ENCODE data around the gene CACNA1C. TPM values are rescaled to one million over a fixed set of nuclear protein-coding genes. Genes with fewer than 3 reads are reported as not detected.

Gene CACNA1C
- total and polyA plus RNA-seq, 2 of the 4 experiments (the other 2 are of a cell fraction) = 1.6 to 2.6 TPM

DNA sequence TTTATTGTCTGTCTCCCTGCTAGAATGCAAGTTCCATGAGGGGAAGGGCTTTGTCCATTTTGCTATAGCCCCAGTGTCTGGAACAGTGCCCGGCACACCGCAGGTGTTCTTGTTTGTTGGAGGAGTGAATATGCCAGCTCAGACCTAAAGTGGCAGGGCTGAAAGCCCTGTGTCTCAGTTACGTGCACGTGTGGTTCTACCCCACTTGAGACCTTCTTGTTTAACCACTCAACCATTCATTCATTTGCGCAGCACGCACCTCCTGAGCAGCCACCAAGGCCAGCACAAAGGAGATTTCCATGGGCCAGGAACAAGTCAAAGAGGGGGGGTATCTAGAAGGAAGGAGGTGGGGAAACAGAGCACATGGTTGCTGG, 404.0 kb downstream of the CACNA1C start:
- in situ Hi-C loops (cut with MboI; ENCODE audit: low sequenced_read_pairs) = no loop called here
- no peak overlapping the region for H3K4me2 ChIP-seq (ENCODE audit: low read depth, low read length)
- peaks cover 13% of the 10 kb centered on the region for H3K36me3 ChIP-seq (ENCODE audit: control insufficient read depth, insufficient read depth, low read length)
- WGBS, 2 experiments (ENCODE audit: extremely low coverage in 2 of 2, insufficient read length in 1 of 2) = no CpG with 5 or more reads among the region's 6 CpGs
- H3K9me3 ChIP-seq (ENCODE audit: control insufficient read depth, insufficient read depth, low read length) = no peaks in the 10 kb centered on the region
- no peak overlapping the region for H3K9ac ChIP-seq (ENCODE audit: low read depth, low read length)
- no peak overlapping the region for H4K8ac ChIP-seq (ENCODE audit: low read depth in 2 of 2, low read length in 2 of 2)
- H3K56ac ChIP-seq (ENCODE audit: extremely low read depth, insufficient read depth, low read length) = no peak overlapping the region
- no peaks in the 10 kb centered on the region for H4K20me1 ChIP-seq (ENCODE audit: insufficient read depth, low read length)
- H3K27ac ChIP-seq (ENCODE audit: insufficient read depth, low read length) = no peak overlapping the region
- H3K23ac ChIP-seq (ENCODE audit: low read depth, low read length) = no peak overlapping the region
- H2BK5ac ChIP-seq (ENCODE audit: low read depth, low read length, poor library complexity, severe bottlenecking) = no peak overlapping the region
- no peak overlapping the region for H3K18ac ChIP-seq (ENCODE audit: low read depth, low read length)
- no peak overlapping the region for H3K4ac ChIP-seq (ENCODE audit: low read depth, low read length)
- ATAC-seq (ENCODE audit: low read depth) = no peak
- no peak overlapping the region for H2AK9ac ChIP-seq (replicated peaks; ENCODE audit: low read depth, low read length, poor library complexity)
- no peak overlapping the region for H2BK120ac ChIP-seq (ENCODE audit: low read depth, low read length)
- no peak overlapping the region for H2BK20ac ChIP-seq (ENCODE audit: low read depth, low read length)
- intact Hi-C loops (cut with micrococcal nuclease) = no loop called here
- ChIA-PET POLR2A (ENCODE audit: unreplicated experiment) (no interaction called here), CTCF (no interaction called here)
- no peak overlapping the region for H2AK5ac ChIP-seq (ENCODE audit: low read depth, low read length)
- H3K14ac ChIP-seq (replicated peaks; ENCODE audit: low read depth, low read length) = no peak overlapping the region
- H4K91ac ChIP-seq (ENCODE audit: insufficient read depth, low read depth, low read length) = no peak overlapping the region
- TF ChIP-seq POLR2A (IDR thresholded peaks at IDR 0.05; ENCODE audit: low read depth, low read length) (no peak), NFE2L2 (IDR thresholded peaks at IDR 0.05; ENCODE audit: low read depth, low read length) (no peak), BHLHE40 (IDR thresholded peaks at IDR 0.05; ENCODE audit: low read depth, low read length) (no peak)
- TF ChIP-seq, protein P1, sequence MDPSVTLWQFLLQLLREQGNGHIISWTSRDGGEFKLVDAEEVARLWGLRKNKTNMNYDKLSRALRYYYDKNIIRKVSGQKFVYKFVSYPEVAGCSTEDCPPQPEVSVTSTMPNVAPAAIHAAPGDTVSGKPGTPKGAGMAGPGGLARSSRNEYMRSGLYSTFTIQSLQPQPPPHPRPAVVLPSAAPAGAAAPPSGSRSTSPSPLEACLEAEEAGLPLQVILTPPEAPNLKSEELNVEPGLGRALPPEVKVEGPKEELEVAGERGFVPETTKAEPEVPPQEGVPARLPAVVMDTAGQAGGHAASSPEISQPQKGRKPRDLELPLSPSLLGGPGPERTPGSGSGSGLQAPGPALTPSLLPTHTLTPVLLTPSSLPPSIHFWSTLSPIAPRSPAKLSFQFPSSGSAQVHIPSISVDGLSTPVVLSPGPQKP (IDR thresholded peaks at IDR 0.05; ENCODE audit: borderline replicate concordance, low read depth, low read length) = no peak
- no peaks in the 10 kb centered on the region for H3K79me1 ChIP-seq (ENCODE audit: low read depth in 1 of 2, low read length in 2 of 2)
- no TSS peak for BruUV-seq (replicated peaks)
- H3K9me1 ChIP-seq (ENCODE audit: insufficient read depth, low read length) = no peaks in the 10 kb centered on the region
- no peak overlapping the region for H3K4me3 ChIP-seq (ENCODE audit: insufficient read depth, low read depth, low read length)
- no peak overlapping the region for H2AFZ ChIP-seq (replicated peaks; ENCODE audit: low read length, poor library complexity)
- no peak overlapping the region for H4K5ac ChIP-seq (ENCODE audit: low read depth, low read length)
- dilution Hi-C loops (cut with HindIII; ENCODE audit: low sequenced_read_pairs, unreplicated experiment) = no loop called here
- no peak for DNase-seq
- H2BK15ac ChIP-seq (ENCODE audit: low read depth, low read length) = no peak overlapping the region
- H3K27me3 ChIP-seq (ENCODE audit: control insufficient read depth, insufficient read depth, low read length) = no peaks in the 10 kb centered on the region
- no peaks in the 10 kb centered on the region for H3K4me1 ChIP-seq (ENCODE audit: control insufficient read depth, insufficient read depth, low read length)

Data from IMR-90 (cell line).